GM21786 (cell line): ENCODE measurements around the gene KRT4.
"Not testable (repeated sequence)": the region's sequence is repeated elsewhere in the genome, so short reads cannot be mapped to it uniquely, and the experiment has no call there.

Experiments
- ATAC-seq: cut with Tn5 transposase; IDR thresholded peaks from one replicate; pipeline ENCODE4 v1.9.1; 2021; ENCODE audit not compliant: unreplicated experiment

The KRT4 gene

GRCh38 chr12:52813885-52814709, at the start of gene KRT4:
TSS of gene KRT4 (minus strand) at chr12:52814116. CDS start at chr12:52814058, 58 bp downstream.
- no peak for ATAC-seq

GRCh38 chr12:52862023-52862422, 48.1 kb upstream of the KRT4 start:
- ATAC-seq, result no peak

DNA sequence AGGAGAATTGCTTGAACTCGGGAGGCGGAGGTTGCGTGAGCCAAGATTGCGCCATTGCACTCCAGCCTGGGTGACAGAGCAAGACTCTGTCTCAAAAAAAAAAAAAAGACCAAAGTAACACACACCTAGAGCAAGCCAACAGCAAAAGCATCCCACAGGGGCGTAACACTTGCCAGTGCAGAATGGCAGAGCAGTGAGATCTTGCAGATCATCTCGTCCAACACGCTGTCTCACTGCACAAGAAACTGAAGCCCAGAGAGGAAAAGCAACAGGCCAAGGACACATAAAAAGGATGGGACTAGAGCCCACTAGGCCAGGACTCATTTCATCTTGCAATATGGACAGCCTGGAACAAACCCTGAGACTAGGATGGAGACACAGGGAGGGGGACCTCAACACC, 47.6 kb upstream of the KRT4 start:
- no peak for ATAC-seq

DNA sequence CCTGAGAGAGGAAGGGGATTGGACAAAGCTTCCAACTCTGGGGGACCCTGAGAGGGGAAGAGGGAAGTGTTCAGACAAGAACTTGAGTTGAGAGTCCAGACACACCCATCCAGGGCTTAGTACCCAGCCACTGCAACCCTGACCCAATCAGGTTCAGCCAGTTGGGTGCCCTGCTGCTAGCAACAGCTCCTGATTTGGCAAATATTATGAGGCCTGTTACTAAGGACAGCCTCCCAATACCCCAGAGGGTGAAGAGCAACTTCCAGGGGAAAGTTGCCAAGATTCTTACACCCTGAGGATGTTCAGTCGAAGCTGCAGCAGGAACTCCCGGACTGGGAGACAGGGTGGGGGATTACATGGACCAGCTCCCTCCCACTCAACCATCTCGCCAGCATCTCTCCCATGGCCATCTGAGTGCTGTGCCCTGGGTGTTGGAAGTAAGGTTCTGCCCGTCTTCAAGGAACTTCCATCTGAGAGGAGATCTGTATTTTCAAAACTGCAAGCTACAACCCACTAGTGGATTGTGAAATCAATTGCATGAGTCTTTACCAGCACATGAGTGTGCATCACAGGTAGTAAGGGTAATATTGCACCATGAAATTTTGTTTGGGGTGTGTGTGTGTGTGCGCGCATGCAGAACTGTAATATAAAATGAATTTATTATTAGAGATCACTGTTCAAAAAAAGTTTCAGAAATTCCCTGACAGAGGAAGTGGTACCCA, 46.3 kb upstream of the KRT4 start:
- no peak for ATAC-seq

GRCh38 chr12:52857500-52857899, 43.6 kb upstream of the KRT4 start:
- no peak for ATAC-seq

- ATAC-seq, result no peak
These were observed 42.9 kb upstream of the KRT4 start for GRCh38 chr12:52856787-52857186.

GRCh38 chr12:52856077-52856476, 42.2 kb upstream of the KRT4 start:
- not testable (repeated sequence) for ATAC-seq

- no peak for ATAC-seq
These were observed 37.9 kb upstream of the KRT4 start for GRCh38 chr12:52851787-52852186.

DNA sequence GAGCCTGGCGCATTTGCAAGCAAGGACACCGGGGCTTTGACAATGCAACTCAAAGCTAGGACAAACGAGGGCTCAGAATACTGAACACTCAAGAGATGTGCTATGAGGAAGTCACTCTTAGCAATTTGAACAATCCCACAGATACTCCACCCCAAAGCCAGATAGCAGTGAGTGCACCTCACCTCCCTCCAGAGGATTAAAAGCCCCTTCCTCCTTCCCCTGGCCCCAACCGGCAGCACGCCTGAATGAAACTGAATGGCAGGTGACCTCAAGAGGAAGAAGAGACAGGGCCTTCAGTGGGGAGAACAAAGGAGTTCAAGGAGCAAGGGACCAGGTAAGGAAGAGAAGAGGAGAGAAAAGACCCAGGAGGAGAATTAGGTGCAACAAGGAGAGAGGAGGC, 36.8 kb upstream of the KRT4 start:
- ATAC-seq, result no peak

GRCh38 chr12:52849511-52849910, 35.6 kb upstream of the KRT4 start:
- ATAC-seq, result no peak

GRCh38 chr12:52848661-52849255, 34.8 kb upstream of the KRT4 start, which contains the start of gene KRT78:
TSS of gene KRT78 (minus strand) at chr12:52848994. CDS start at chr12:52848930, 64 bp downstream.
- ATAC-seq, result no peak

DNA sequence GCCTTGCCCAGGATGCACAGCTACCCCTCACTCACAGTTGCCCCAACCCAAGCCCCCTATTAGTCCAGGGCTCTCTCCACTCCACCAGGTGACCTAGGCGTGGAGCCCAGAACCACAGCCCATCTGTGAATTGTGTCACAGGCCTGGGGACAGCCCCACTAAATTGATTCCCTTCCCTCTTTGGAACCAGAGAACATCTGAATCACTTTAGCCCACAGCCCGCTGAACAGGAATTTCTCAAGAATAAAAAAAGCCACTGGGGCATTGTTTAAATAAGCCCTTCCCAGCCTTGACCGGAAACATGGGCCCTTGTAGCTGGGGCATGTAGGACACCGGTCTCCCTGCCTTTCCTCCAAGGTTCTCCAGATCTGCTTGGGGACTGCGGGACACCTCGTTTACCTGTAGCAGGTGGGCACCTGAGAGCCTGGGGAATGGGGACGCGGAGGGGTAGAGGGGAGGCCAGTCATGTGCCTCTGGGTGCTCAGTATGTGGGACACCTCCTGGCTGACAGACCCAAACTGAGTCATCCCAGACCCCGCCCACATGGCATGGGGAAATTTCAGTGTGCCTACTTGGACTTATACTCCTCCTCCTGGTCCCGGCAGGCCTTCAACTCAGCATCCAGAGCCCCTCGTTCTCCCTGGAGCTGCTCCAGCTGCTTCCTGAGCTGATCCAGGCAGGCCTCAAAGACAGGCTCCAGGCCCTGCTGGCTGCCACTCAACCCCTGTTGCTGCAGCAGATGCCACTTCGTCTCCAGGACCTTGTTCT, 33.6 kb upstream of the KRT4 start:
- ATAC-seq, result no peak

GRCh38 chr12:52846356-52846970, 32.5 kb upstream of the KRT4 start:
- no peak for ATAC-seq

- no peak for ATAC-seq
These were observed 32.0 kb upstream of the KRT4 start for GRCh38 chr12:52845946-52846345.

DNA sequence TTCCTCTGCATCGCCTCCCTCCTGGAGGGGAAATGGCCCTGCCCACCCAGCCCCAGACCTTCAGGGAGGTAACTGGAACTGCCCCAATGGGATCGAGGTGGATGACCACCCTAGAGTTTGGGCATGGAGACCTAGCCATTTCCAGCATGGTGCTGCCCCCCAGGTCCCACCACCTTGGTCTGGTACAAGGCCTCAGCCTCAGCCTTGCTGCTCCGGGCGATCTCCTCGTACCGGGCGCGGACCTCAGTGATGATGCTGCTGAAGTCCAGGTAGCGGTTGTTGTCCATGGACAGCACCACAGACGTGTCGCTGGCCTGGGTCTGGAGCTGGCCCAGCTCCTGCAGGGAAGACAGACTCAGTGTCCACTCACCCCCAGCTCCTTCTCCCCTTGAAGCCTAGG, 30.5 kb upstream of the KRT4 start:
- ATAC-seq, result no peak

DNA sequence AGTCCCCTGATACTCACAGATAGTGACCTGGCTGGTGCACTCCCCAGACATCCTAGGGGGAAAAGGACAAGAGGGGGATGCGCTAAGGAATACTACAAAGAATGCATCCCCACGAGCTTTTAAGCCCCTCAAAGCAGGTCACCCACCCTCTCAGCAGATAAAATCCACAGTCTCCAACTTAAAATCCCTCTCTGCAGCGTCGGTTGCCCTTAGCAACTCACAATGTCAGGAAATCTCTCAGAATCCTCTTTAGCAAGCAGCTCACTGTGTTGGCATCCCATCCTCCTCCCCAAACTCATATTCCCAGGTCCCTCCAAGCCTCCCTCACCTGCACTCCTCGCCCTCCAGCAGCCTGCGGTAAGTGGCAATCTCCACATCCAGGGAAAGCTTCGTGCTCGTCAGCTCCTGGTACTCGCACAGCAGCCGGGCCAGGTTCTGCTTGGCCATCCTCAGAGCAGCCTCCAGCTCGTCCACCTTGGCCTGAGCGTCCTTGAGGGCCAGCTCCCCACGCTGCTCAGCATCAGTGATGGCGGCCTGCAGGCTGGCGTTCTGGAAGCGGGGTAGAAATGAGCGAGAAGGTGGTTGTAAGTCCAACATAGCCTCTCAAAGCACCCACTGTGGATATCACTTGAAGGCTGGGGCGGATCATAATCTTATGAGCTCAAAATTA, 25.7 kb upstream of the KRT4 start:
- no peak for ATAC-seq

GRCh38 chr12:52838609-52839435, 24.9 kb upstream of the KRT4 start:
- no peak for ATAC-seq

DNA sequence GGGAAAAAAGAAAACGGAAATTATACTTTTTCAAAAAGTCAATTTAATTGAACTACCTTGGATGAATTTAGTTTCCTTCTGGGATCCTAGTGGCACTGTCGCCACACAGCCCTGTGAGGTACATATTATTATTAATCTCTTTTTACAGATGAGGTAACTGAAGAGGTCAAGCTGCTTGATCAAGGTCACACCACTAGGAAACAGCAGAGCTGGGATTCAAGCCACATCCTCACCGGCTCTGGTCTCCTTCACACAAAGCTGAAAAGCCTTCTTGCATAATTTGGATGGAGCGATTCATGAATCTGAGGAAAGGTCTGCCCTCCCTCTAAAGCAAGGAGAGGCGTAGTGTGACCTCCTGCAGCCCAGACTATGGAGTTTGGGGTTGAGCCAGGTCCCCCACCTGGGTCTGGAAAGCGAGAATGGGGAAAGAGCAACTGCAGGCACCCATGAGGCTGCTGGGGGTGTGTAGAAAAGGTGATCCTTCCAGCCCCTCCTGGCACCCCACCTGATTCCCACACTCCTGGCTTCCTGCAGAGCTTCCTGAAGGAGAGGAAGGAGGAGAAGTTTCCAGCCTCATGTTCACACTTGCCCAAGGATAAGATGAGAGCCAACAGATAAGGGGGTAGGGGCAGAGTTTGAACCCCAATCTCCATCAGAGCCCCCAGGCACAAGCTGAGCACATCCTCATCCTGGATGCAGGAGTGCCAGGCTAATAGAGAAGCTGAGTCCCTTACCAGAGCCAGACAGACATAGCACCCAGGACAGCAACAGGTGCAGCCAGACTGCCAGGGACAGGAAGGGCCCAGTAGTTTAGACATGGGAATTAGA, 24.1 kb upstream of the KRT4 start:
- no peak for ATAC-seq

DNA sequence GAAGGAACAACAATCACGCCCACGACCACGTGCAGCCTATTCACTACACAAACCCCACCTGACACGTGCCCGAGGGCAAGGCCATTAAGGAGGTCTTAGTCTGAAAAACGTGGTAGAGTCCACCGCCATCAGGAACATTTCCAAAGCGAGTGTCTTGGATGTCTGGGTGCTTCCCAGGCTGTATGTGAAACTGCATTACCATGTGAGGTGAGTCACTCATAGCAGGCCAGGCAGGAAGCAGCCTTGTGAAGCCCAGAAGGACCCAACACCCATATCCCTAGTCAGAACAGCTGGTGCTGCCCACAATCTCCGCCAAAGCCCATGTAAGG, 23.5 kb upstream of the KRT4 start:
- ATAC-seq, result no peak
